Vagina (tissue), 2 donors: Measurements from ENCODE around the gene RBP2.

ENCODE experiments used
- CTCF ChIP-seq, 3 experiments: fragments of 450-650 bp in 2 of 3; fragments of 200-600 bp in 1 of 3; sonication (generic) in 1 of 3; IDR thresholded peaks; one replicate each; pipeline ENCODE4 v1.5.1; 2017 to 2019; ENCODE audit warnings: antibody characterized with exemption in 3 of 3, mild to moderate bottlenecking in 2 of 3, moderate library complexity in 2 of 3
- POLR2A ChIP-seq, 2 donors: fragments of 450-650 bp; IDR thresholded peaks; one replicate each; pipeline ENCODE4 v1.6.1; 2017; ENCODE audit warnings: antibody characterized with exemption in 2 of 2, mild to moderate bottlenecking in 2 of 2, moderate library complexity in 2 of 2

- TF ChIP-seq CTCF (IDR thresholded peaks at IDR 0.05), result no peak
- no peak for TF ChIP-seq POLR2A (IDR thresholded peaks at IDR 0.05)
Measured at GRCh38 chr3:139463466-139463865, 12.8 kb downstream of the RBP2 start.
